H1 (cell line): Measurements from ENCODE around the gene APOA4. TPM values are rescaled to one million over a fixed set of nuclear protein-coding genes. Genes with fewer than 3 reads are reported as not detected.

Source experiments
- EZH2 ChIP-seq: fragments of 200-600 bp; sonication (generic); IDR thresholded peaks from 2 replicates; pipeline ENCODE4 v1.7.1; 2012; ENCODE audit warnings: low read depth, mild to moderate bottlenecking, moderate library complexity, low read length, inconsistent platforms; ENCODE audit not compliant: severe bottlenecking
- SP4 ChIP-seq: IDR thresholded peaks from 2 replicates; pipeline ENCODE4 v1.6.1; 2012; ENCODE audit warnings: low read length, inconsistent platforms
- polyA plus RNA-seq, 7 experiments: library from polyadenylated mRNA; depleted of rRNA in 3 of 7; stranded (reverse) in 5 of 7; unstranded in 2 of 7; fragments of >200 nt in 5 of 7; fragments of 200-250 nt in 2 of 7; gene quantifications; 1 replicate in 5 of 7; 2 replicates in 1 of 7; 4 replicates in 1 of 7; pipeline versions ENCODE4 v1.2.1 to v1.2.3, GENCODE V29; 2011 to 2013; ENCODE audit warnings: missing spikeins in 2 of 7, mixed read lengths in 2 of 7
- total RNA-seq: library from RNA; stranded (reverse); fragmentation: NEBNext Ultra II Directional; extraction: Animal tissue kit (Norgen Biotek cat#: 25700); gene quantifications from 2 replicates; pipeline ENCODE4 v1.2.1, GENCODE V29; 2021

Gene APOA4
- total and polyA plus RNA-seq, 2 of the 8 experiments (the other 6 are each of a cell fraction or from before 2014, with no cell fraction given): not detected

GRCh38 chr11:116822575-116822974 lies 529 bp downstream of the APOA4 start (continued):
- TF ChIP-seq EZH2 (no peak), SP4 (no peak)
- TF ChIP-seq, all 59 proteins: peak for 0
